Measurements from ENCODE around the gene GPC1.

- no peak for TF ChIP-seq JUND (IDR thresholded peaks at IDR 0.05; ENCODE audit: low read depth, low read length)
- no peak for TF ChIP-seq EZH2 (IDR thresholded peaks at IDR 0.05; ENCODE audit: borderline replicate concordance, control insufficient read depth, low read depth, low read length)
- TF ChIP-seq POLR2AphosphoS2 (IDR thresholded peaks at IDR 0.05; ENCODE audit: low read depth, low read length) = no peak
- no peak for TF ChIP-seq HCFC1 (IDR thresholded peaks at IDR 0.05; ENCODE audit: low read length)
- TF ChIP-seq RCOR1 (conservative IDR thresholded peaks at IDR 0.05; ENCODE audit: low read depth, low read length) = no peak
- TF ChIP-seq ATF3 (IDR thresholded peaks at IDR 0.05; ENCODE audit: borderline replicate concordance, extremely low read depth, low read depth, low read length) = no peak
- no peak for TF ChIP-seq CTCF (IDR thresholded peaks at IDR 0.05 in 2 of 3, conservative IDR thresholded peaks at IDR 0.05 in 1 of 3; ENCODE audit: control insufficient read depth in 2 of 3, extremely low read depth in 1 of 3, insufficient read depth in 1 of 3, low read depth in 3 of 3, low read length in 3 of 3)
- TF ChIP-seq SMC3 (IDR thresholded peaks at IDR 0.05; ENCODE audit: borderline replicate concordance, low read length) = no peak
- no peak for TF ChIP-seq NR2C2 (IDR thresholded peaks at IDR 0.05; ENCODE audit: borderline replicate concordance, control insufficient read depth, insufficient read length, low read depth)
- no peak for TF ChIP-seq BRCA1 (IDR thresholded peaks at IDR 0.05; ENCODE audit: low read depth, low read length)
- no peak for TF ChIP-seq POLR2AphosphoS5 (IDR thresholded peaks at IDR 0.05; ENCODE audit: low read length)
- no peak for TF ChIP-seq PBX3 (IDR thresholded peaks at IDR 0.05; ENCODE audit: insufficient replicate concordance, low read depth, low read length)
These were observed 46.3 kb downstream of the GPC1 start for GRCh38 chr2:240481720-240482119.
